ENCODE data around the gene ZNF202. TPM values are rescaled to one million over a fixed set of nuclear protein-coding genes. Genes with fewer than 3 reads are reported as not detected.
A peak's percentile ranks its signal among the peaks of the same experiment; 100 is the strongest.

Gene ZNF202
- total RNA-seq, 1 experiment from 2014 or later, result 21.2 TPM

- Histone ChIP-seq H3K36me3 (no peaks in the 10 kb centered on the region), H3K9me3 (no peaks in the 10 kb centered on the region), H3K27me3 (no peaks in the 10 kb centered on the region), H3K4me3 (no peak overlapping the region)
- DNase-seq, result no peak
These were observed 38.8 kb downstream of the ZNF202 start for GRCh38 chr11:123702696-123703095.

- H3K36me3 ChIP-seq, result no peaks in the 10 kb centered on the region
- DNase-seq, result no peak
- H3K27me3 ChIP-seq, result no peaks in the 10 kb centered on the region
- no peaks in the 10 kb centered on the region for H3K9me3 ChIP-seq
- no peak overlapping the region for H3K4me3 ChIP-seq
These were observed 39.3 kb downstream of the ZNF202 start for GRCh38 chr11:123702139-123702538.

GRCh38 chr11:123700772-123701171 is 40.7 kb downstream of the ZNF202 start:
- DNase-seq, result no peak
- Histone ChIP-seq H3K9me3 (no peaks in the 10 kb centered on the region), H3K36me3 (no peaks in the 10 kb centered on the region), H3K4me3 (no peak overlapping the region), H3K27me3 (no peaks in the 10 kb centered on the region)

GRCh38 chr11:123698546-123699127 is 42.8 kb downstream of the ZNF202 start:
- no peaks in the 10 kb centered on the region for H3K36me3 ChIP-seq
- DNase-seq, result no peak
- no peak overlapping the region for H3K4me3 ChIP-seq
- no peaks in the 10 kb centered on the region for H3K27me3 ChIP-seq
- no peaks in the 10 kb centered on the region for H3K9me3 ChIP-seq

- no peaks in the 10 kb centered on the region for H3K36me3 ChIP-seq
- H3K4me3 ChIP-seq, result no peak overlapping the region
- H3K27me3 ChIP-seq, result peaks cover 3% of the 10 kb centered on the region; the same call in 1 of the 2 replicates
- no peaks in the 10 kb centered on the region for H3K9me3 ChIP-seq
- DNase-seq, result no peak
These were observed 45.3 kb downstream of the ZNF202 start for GRCh38 chr11:123696183-123696582.

GRCh38 chr11:123695231-123695630 is 46.2 kb downstream of the ZNF202 start:
- peaks cover 8% of the 10 kb centered on the region for H3K27me3 ChIP-seq
- H3K9me3 ChIP-seq, result no peaks in the 10 kb centered on the region
- no peak for DNase-seq
- no peak overlapping the region for H3K4me3 ChIP-seq
- H3K36me3 ChIP-seq, result no peaks in the 10 kb centered on the region

- Histone ChIP-seq H3K4me3 (no peak overlapping the region), H3K36me3 (no peaks in the 10 kb centered on the region), H3K27me3 (peaks cover 15% of the 10 kb centered on the region), H3K9me3 (no peaks in the 10 kb centered on the region)
- DNase-seq, result no peak
These were observed 46.9 kb downstream of the ZNF202 start for GRCh38 chr11:123694551-123694950.

GRCh38 chr11:123692961-123693360 is 48.5 kb downstream of the ZNF202 start:
- H3K36me3 ChIP-seq, result no peaks in the 10 kb centered on the region
- H3K9me3 ChIP-seq, result no peaks in the 10 kb centered on the region
- H3K4me3 ChIP-seq, result no peak overlapping the region
- peaks cover 17% of the 10 kb centered on the region for H3K27me3 ChIP-seq
- no peak for DNase-seq

GRCh38 chr11:123690485-123690884 is 51.0 kb downstream of the ZNF202 start:
- Histone ChIP-seq H3K27me3 (peaks cover 20% of the 10 kb centered on the region), H3K36me3 (no peaks in the 10 kb centered on the region), H3K9me3 (no peaks in the 10 kb centered on the region), H3K4me3 (no peak overlapping the region)
- peak; percentile 45 for DNase-seq

- Histone ChIP-seq H3K36me3 (no peaks in the 10 kb centered on the region), H3K9me3 (no peaks in the 10 kb centered on the region), H3K4me3 (no peak overlapping the region), H3K27me3 (peaks cover 5% of the 10 kb centered on the region)
- no peak for DNase-seq
These were observed 56.9 kb downstream of the ZNF202 start for GRCh38 chr11:123684601-123685000.

- H3K9me3 ChIP-seq, result no peaks in the 10 kb centered on the region
- H3K36me3 ChIP-seq, result no peaks in the 10 kb centered on the region
- no peak overlapping the region for H3K4me3 ChIP-seq
- no peak for DNase-seq
- peaks cover 3% of the 10 kb centered on the region for H3K27me3 ChIP-seq
These were observed 57.9 kb downstream of the ZNF202 start for GRCh38 chr11:123683428-123684170.

GRCh38 chr11:123682696-123683410 is 58.6 kb downstream of the ZNF202 start:
- no peaks in the 10 kb centered on the region for H3K36me3 ChIP-seq
- H3K27me3 ChIP-seq, result peaks cover 3% of the 10 kb centered on the region
- H3K9me3 ChIP-seq, result no peaks in the 10 kb centered on the region
- DNase-seq, result no peak
- no peak overlapping the region for H3K4me3 ChIP-seq

GRCh38 chr11:123681030-123681429 is 60.4 kb downstream of the ZNF202 start:
- Histone ChIP-seq H3K36me3 (no peaks in the 10 kb centered on the region), H3K27me3 (peaks cover 2% of the 10 kb centered on the region), H3K9me3 (no peaks in the 10 kb centered on the region), H3K4me3 (no peak overlapping the region)
- no peak for DNase-seq

- no peak for DNase-seq
- Histone ChIP-seq H3K9me3 (no peaks in the 10 kb centered on the region), H3K36me3 (no peaks in the 10 kb centered on the region), H3K4me3 (no peak overlapping the region), H3K27me3 (peaks cover 4% of the 10 kb centered on the region; the same call in 1 of the 2 replicates)
These were observed 63.2 kb downstream of the ZNF202 start for GRCh38 chr11:123678246-123678645.

- H3K36me3 ChIP-seq, result no peaks in the 10 kb centered on the region
- H3K27me3 ChIP-seq, result peaks cover 4% of the 10 kb centered on the region; the same call in 1 of the 2 replicates
- no peak for DNase-seq
- H3K9me3 ChIP-seq, result no peaks in the 10 kb centered on the region
- H3K4me3 ChIP-seq, result no peak overlapping the region
These were observed 64.0 kb downstream of the ZNF202 start for GRCh38 chr11:123677510-123677909.

- Histone ChIP-seq H3K9me3 (no peaks in the 10 kb centered on the region), H3K36me3 (no peaks in the 10 kb centered on the region), H3K4me3 (no peak overlapping the region), H3K27me3 (peaks cover 6% of the 10 kb centered on the region; the same call in 1 of the 2 replicates)
- no peak for DNase-seq
These were observed 67.2 kb downstream of the ZNF202 start for GRCh38 chr11:123674297-123674696.
